SK-N-MC (cell line): Measurements from ENCODE around the gene STAM.

Source experiments
- DNase-seq: peaks from one replicate; pipeline ENCODE4 v3.0.0-alpha.2; 2011; ENCODE audit warnings: low read depth, low spot score
- H3K27ac ChIP-seq: fragments of 200-600 bp; sonication (generic); 2 replicates; pipeline ENCODE4 v1.5.1; 2016; ENCODE audit warnings: mixed run types
- H3K36me3 ChIP-seq: fragments of 200-600 bp; sonication (generic); 2 replicates; pipeline ENCODE4 v1.6.1; 2017; ENCODE audit warnings: antibody characterized with exemption, low read length, mixed read lengths; ENCODE audit not compliant: insufficient read depth
- H3K4me3 ChIP-seq: fragments of 200-600 bp; sonication (generic); 2 replicates; pipeline ENCODE4 v1.5.1; 2016
- H3K9ac ChIP-seq: fragments of 200-600 bp; sonication (generic); 2 replicates; pipeline ENCODE4 v1.8.0; 2017; ENCODE audit warnings: mixed run types, mixed read lengths; ENCODE audit not compliant: insufficient read length
- H3K9me3 ChIP-seq: fragments of 200-600 bp; sonication (generic); 2 replicates; pipeline ENCODE4 v1.6.1; 2017; ENCODE audit warnings: low read depth, mild to moderate bottlenecking, antibody characterized with exemption, low read length, moderate library complexity, mixed read lengths
- EZH2 ChIP-seq: fragments of 200-600 bp; sonication (generic); IDR thresholded peaks from one replicate; pipeline ENCODE4 v1.6.1; 2017; ENCODE audit warnings: antibody characterized with exemption
- FOXP2 ChIP-seq: optimal IDR thresholded peaks from 2 replicates; pipeline ENCODE3; 2011; ENCODE audit warnings: mild to moderate bottlenecking, moderate library complexity; ENCODE audit not compliant: insufficient read depth; ENCODE audit errors: extremely low read length, control extremely low read depth
- POLR2AphosphoS5 ChIP-seq: IDR thresholded peaks from 2 replicates; pipeline ENCODE4 v1.6.1; 2012; ENCODE audit warnings: mild to moderate bottlenecking, low read depth, low read length, borderline replicate concordance

Gene STAM

GRCh38 chr10:17725703-17726102, 81.8 kb downstream of the STAM start:
- no peak overlapping the region for H3K27ac ChIP-seq
- no peaks in the 10 kb centered on the region for H3K36me3 ChIP-seq
- H3K9ac ChIP-seq = no peak overlapping the region
- H3K9me3 ChIP-seq = no peaks in the 10 kb centered on the region
- DNase-seq = no peak
- TF ChIP-seq FOXP2 = no peak
- TF ChIP-seq POLR2AphosphoS5 = no peak
- no peak overlapping the region for H3K4me3 ChIP-seq

GRCh38 chr10:17729630-17730029, 85.7 kb downstream of the STAM start:
- TF ChIP-seq EZH2 = no peak
- DNase-seq = no peak
- H3K4me3 ChIP-seq = no peak overlapping the region
- no peaks in the 10 kb centered on the region for H3K9me3 ChIP-seq
- no peaks in the 10 kb centered on the region for H3K36me3 ChIP-seq
- H3K27ac ChIP-seq = no peak overlapping the region
- H3K9ac ChIP-seq = no peak overlapping the region

GRCh38 chr10:17730667-17731066, 86.7 kb downstream of the STAM start:
- no peaks in the 10 kb centered on the region for H3K9me3 ChIP-seq
- TF ChIP-seq POLR2AphosphoS5 = no peak
- no peak for TF ChIP-seq EZH2
- no peak for TF ChIP-seq FOXP2
- H3K9ac ChIP-seq = no peak overlapping the region
- H3K4me3 ChIP-seq = no peak overlapping the region
- H3K36me3 ChIP-seq = no peaks in the 10 kb centered on the region
- no peak overlapping the region for H3K27ac ChIP-seq
- no peak for DNase-seq

- Histone ChIP-seq H3K36me3 (no peaks in the 10 kb centered on the region), H3K9me3 (no peaks in the 10 kb centered on the region), H3K9ac (no peak overlapping the region), H3K4me3 (no peak overlapping the region), H3K27ac (no peak overlapping the region)
- TF ChIP-seq FOXP2 = no peak
- TF ChIP-seq POLR2AphosphoS5 = no peak
- TF ChIP-seq EZH2 = no peak
- DNase-seq = no peak
These were observed 87.5 kb downstream of the STAM start for GRCh38 chr10:17731331-17732020.

- TF ChIP-seq EZH2 (no peak), FOXP2 (no peak)
- H3K4me3 ChIP-seq = no peak overlapping the region
- H3K9me3 ChIP-seq = no peaks in the 10 kb centered on the region
- no peak overlapping the region for H3K9ac ChIP-seq
- no peak overlapping the region for H3K27ac ChIP-seq
- no peak for DNase-seq
- H3K36me3 ChIP-seq = no peaks in the 10 kb centered on the region
These were observed 89.7 kb downstream of the STAM start for GRCh38 chr10:17733620-17734019.

- no peaks in the 10 kb centered on the region for H3K9me3 ChIP-seq
- H3K36me3 ChIP-seq = no peaks in the 10 kb centered on the region
- H3K4me3 ChIP-seq = no peak overlapping the region
- TF ChIP-seq POLR2AphosphoS5 (no peak), EZH2 (no peak), FOXP2 (no peak)
- no peak for DNase-seq
- H3K27ac ChIP-seq = no peak overlapping the region
- H3K9ac ChIP-seq = no peak overlapping the region
These were observed 90.6 kb downstream of the STAM start for GRCh38 chr10:17734432-17735080.

- TF ChIP-seq EZH2 = no peak
- TF ChIP-seq POLR2AphosphoS5 = no peak
- no peak for TF ChIP-seq FOXP2
- Histone ChIP-seq H3K36me3 (no peaks in the 10 kb centered on the region), H3K9ac (no peak overlapping the region), H3K9me3 (no peaks in the 10 kb centered on the region), H3K27ac (no peak overlapping the region), H3K4me3 (no peak overlapping the region)
- DNase-seq = no peak
These were observed 91.4 kb downstream of the STAM start for GRCh38 chr10:17735166-17735941.

- Histone ChIP-seq H3K9ac (no peak overlapping the region), H3K36me3 (no peaks in the 10 kb centered on the region), H3K27ac (no peak overlapping the region), H3K9me3 (no peaks in the 10 kb centered on the region), H3K4me3 (no peak overlapping the region)
- DNase-seq = no peak
- TF ChIP-seq POLR2AphosphoS5 = no peak
- TF ChIP-seq EZH2 = no peak
- TF ChIP-seq FOXP2 = no peak
These were observed 92.3 kb downstream of the STAM start for GRCh38 chr10:17736223-17736622.
